ENCODE measurements around the gene NDUFA11. TPM values are rescaled to one million over a fixed set of nuclear protein-coding genes. Genes with fewer than 3 reads are reported as not detected.

Gene NDUFA11
- total RNA-seq, 1 donor from 2014 or later = 211 TPM

GRCh38 chr19:5893907-5894703 lies 9.5 kb downstream of the NDUFA11 start:
- Mint-ChIP-seq H3K36me3 (ENCODE audit: low read depth, unreplicated experiment) (no peaks in the 10 kb centered on the region), H3K27ac (ENCODE audit: unreplicated experiment) (no peak overlapping the region), H3K4me3 (ENCODE audit: unreplicated experiment) (no peak overlapping the region), H3K27me3 (ENCODE audit: unreplicated experiment) (peaks cover 7% of the 10 kb centered on the region), H3K4me1 (ENCODE audit: unreplicated experiment) (no peaks in the 10 kb centered on the region), H3K9me3 (ENCODE audit: unreplicated experiment) (no peaks in the 10 kb centered on the region)
- DNase-seq (ENCODE audit: low spot score) = no peak
- TF ChIP-seq CTCF (IDR thresholded peaks at IDR 0.05; ENCODE audit: unreplicated experiment) = no peak

- no peak for DNase-seq (ENCODE audit: low spot score)
- TF ChIP-seq CTCF (IDR thresholded peaks at IDR 0.05; ENCODE audit: unreplicated experiment) = no peak
- H3K27me3 Mint-ChIP-seq (ENCODE audit: unreplicated experiment) = peaks cover 9% of the 10 kb centered on the region
- H3K36me3 Mint-ChIP-seq (ENCODE audit: low read depth, unreplicated experiment) = no peaks in the 10 kb centered on the region
- no peak overlapping the region for H3K4me3 Mint-ChIP-seq (ENCODE audit: unreplicated experiment)
- H3K9me3 Mint-ChIP-seq (ENCODE audit: unreplicated experiment) = no peaks in the 10 kb centered on the region
- no peak overlapping the region for H3K27ac Mint-ChIP-seq (ENCODE audit: unreplicated experiment)
- no peaks in the 10 kb centered on the region for H3K4me1 Mint-ChIP-seq (ENCODE audit: unreplicated experiment)
These were observed 10.2 kb downstream of the NDUFA11 start for GRCh38 chr19:5893296-5893903.

GRCh38 chr19:5892772-5893275 lies 10.8 kb downstream of the NDUFA11 start:
- no peaks in the 10 kb centered on the region for H3K4me1 Mint-ChIP-seq (ENCODE audit: unreplicated experiment)
- peaks cover 9% of the 10 kb centered on the region for H3K27me3 Mint-ChIP-seq (ENCODE audit: unreplicated experiment)
- TF ChIP-seq CTCF (IDR thresholded peaks at IDR 0.05; ENCODE audit: unreplicated experiment) = no peak
- H3K4me3 Mint-ChIP-seq (ENCODE audit: unreplicated experiment) = no peak overlapping the region
- H3K36me3 Mint-ChIP-seq (ENCODE audit: low read depth, unreplicated experiment) = no peaks in the 10 kb centered on the region
- no peaks in the 10 kb centered on the region for H3K9me3 Mint-ChIP-seq (ENCODE audit: unreplicated experiment)
- H3K27ac Mint-ChIP-seq (ENCODE audit: unreplicated experiment) = no peak overlapping the region
- DNase-seq (ENCODE audit: low spot score) = no peak

GRCh38 chr19:5891938-5892771 lies 11.4 kb downstream of the NDUFA11 start:
- no peaks in the 10 kb centered on the region for H3K9me3 Mint-ChIP-seq (ENCODE audit: unreplicated experiment)
- peak; percentile 73 for TF ChIP-seq CTCF (IDR thresholded peaks at IDR 0.05; ENCODE audit: unreplicated experiment)
- no peak overlapping the region for H3K27ac Mint-ChIP-seq (ENCODE audit: unreplicated experiment)
- no peaks in the 10 kb centered on the region for H3K36me3 Mint-ChIP-seq (ENCODE audit: low read depth, unreplicated experiment)
- DNase-seq (ENCODE audit: low spot score) = peak; percentile 73
- H3K4me1 Mint-ChIP-seq (ENCODE audit: unreplicated experiment) = no peaks in the 10 kb centered on the region
- no peak overlapping the region for H3K4me3 Mint-ChIP-seq (ENCODE audit: unreplicated experiment)
- H3K27me3 Mint-ChIP-seq (ENCODE audit: unreplicated experiment) = peaks cover 7% of the 10 kb centered on the region

Measured in endothelial cell (in vitro differentiated cells).